Right lobe of liver (tissue), 4 donors: ENCODE results near the gene FAM136A.

Experiments
- POLR2A ChIP-seq: fragments of 450-650 bp; IDR thresholded peaks from one replicate; pipeline ENCODE4 v1.6.1; 2017; ENCODE audit warnings: antibody characterized with exemption, mild to moderate bottlenecking
- TF ChIP-seq, protein P1 (sequence below), 4 donors: fragments of 200-600 bp in 3 of 4; fragments of 450-650 bp in 1 of 4; IDR thresholded peaks; one replicate each; pipeline versions ENCODE4 v1.5.1 to v1.8.0; 2016 to 2022; ENCODE audit warnings: antibody characterized with exemption in 4 of 4, mild to moderate bottlenecking in 2 of 4
- donor health status: DM: no; HTN: no; CAD: no.
- donor health status: DM: no; HTN: no; CAD: no.
- donor health status: DM: no; HTN: yes; CAD: no.

DNA sequence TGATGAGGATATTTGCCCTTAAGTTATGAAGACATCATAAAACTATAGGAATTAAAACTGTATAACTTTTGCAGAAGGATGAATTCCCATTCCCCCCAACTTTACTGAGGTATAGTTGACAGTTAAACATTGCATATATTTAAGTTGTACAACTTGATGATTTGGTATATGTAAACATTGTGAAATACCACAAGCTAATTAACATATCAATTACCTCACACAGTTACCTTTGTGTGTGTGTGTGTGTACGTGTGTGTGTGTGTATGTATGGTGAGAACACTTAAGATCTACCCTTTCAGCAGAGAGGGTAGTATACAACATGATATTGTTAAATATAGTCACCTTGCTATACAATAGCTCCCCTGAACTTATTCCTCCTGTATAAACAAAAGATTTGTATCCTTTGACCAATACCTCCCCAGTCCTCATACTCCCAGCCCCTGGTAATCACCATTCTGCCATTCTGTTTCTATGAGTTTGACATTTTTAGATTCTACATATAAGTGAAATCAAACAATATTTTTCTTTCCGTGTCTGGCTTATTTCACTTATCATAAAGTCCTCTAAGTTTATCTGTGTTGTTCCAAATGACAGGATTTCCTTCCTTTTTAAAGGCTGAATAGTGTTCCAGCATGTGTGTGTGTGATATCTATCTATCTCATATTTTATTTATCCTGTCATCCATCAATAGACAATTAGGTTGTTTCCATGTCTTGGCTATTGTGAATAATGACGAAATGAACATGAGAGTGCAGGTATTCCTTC is 48.2 kb upstream of the FAM136A start:
- TF ChIP-seq, protein P1, sequence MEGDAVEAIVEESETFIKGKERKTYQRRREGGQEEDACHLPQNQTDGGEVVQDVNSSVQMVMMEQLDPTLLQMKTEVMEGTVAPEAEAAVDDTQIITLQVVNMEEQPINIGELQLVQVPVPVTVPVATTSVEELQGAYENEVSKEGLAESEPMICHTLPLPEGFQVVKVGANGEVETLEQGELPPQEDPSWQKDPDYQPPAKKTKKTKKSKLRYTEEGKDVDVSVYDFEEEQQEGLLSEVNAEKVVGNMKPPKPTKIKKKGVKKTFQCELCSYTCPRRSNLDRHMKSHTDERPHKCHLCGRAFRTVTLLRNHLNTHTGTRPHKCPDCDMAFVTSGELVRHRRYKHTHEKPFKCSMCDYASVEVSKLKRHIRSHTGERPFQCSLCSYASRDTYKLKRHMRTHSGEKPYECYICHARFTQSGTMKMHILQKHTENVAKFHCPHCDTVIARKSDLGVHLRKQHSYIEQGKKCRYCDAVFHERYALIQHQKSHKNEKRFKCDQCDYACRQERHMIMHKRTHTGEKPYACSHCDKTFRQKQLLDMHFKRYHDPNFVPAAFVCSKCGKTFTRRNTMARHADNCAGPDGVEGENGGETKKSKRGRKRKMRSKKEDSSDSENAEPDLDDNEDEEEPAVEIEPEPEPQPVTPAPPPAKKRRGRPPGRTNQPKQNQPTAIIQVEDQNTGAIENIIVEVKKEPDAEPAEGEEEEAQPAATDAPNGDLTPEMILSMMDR (IDR thresholded peaks at IDR 0.05): no peak
- no peak for TF ChIP-seq POLR2A
